ENCODE results near the gene HSF5. TPM values are rescaled to one million over a fixed set of nuclear protein-coding genes. Genes with fewer than 3 reads are reported as not detected.

HSF5 gene
- total and polyA plus RNA-seq, 2 of the 13 experiments (the other 11 are each of a cell fraction or from before 2014, with no cell fraction given): not detected

DNA sequence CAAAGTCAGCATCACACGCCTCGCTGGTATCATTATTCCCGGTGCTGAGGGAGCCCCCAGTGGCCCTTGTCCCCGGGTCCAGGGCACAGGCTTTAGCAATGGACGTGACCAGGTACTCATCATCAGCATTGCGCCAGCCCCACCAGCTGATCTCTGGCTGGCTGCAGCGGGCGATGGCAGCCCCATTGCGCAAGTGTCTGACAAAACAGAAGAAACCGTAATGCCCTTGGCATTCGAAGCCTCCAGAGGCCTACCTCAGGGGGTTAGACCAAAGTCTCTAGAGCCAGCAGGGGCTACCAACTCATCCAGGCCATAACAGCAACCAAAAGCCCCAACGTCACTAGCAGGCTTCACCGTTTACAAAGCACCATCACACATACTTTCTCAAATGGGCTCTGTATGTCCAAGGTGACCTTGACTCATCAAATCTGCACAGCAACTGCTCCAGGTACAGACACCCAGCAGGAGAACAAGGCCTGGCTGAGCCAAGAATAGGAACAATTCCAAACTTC lies 19.0 kb upstream of the HSF5 start (continued):
- TF ChIP-seq, protein P1, sequence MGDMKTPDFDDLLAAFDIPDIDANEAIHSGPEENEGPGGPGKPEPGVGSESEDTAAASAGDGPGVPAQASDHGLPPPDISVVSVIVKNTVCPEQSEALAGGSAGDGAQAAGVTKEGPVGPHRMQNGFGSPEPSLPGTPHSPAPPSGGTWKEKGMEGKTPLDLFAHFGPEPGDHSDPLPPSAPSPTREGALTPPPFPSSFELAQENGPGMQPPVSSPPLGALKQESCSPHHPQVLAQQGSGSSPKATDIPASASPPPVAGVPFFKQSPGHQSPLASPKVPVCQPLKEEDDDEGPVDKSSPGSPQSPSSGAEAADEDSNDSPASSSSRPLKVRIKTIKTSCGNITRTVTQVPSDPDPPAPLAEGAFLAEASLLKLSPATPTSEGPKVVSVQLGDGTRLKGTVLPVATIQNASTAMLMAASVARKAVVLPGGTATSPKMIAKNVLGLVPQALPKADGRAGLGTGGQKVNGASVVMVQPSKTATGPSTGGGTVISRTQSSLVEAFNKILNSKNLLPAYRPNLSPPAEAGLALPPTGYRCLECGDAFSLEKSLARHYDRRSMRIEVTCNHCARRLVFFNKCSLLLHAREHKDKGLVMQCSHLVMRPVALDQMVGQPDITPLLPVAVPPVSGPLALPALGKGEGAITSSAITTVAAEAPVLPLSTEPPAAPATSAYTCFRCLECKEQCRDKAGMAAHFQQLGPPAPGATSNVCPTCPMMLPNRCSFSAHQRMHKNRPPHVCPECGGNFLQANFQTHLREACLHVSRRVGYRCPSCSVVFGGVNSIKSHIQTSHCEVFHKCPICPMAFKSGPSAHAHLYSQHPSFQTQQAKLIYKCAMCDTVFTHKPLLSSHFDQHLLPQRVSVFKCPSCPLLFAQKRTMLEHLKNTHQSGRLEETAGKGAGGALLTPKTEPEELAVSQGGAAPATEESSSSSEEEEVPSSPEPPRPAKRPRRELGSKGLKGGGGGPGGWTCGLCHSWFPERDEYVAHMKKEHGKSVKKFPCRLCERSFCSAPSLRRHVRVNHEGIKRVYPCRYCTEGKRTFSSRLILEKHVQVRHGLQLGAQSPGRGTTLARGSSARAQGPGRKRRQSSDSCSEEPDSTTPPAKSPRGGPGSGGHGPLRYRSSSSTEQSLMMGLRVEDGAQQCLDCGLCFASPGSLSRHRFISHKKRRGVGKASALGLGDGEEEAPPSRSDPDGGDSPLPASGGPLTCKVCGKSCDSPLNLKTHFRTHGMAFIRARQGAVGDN (CRISPR knock-in tag; IDR thresholded peaks at IDR 0.05): peak; percentile 38; the same call in 1 of the 2 replicates
- TF ChIP-seq ZNF552 (CRISPR knock-in tag; IDR thresholded peaks at IDR 0.05; ENCODE audit: borderline replicate concordance) (no peak), HCFC1 (IDR thresholded peaks at IDR 0.05; ENCODE audit: low read depth, low read length) (no peak), CEBPB (IDR thresholded peaks at IDR 0.05; ENCODE audit: borderline replicate concordance, low read depth, low read length) (peak; percentile 96), ZSCAN12 (CRISPR knock-in tag; IDR thresholded peaks at IDR 0.05) (no peak), PHF5A (CRISPR knock-in tag; IDR thresholded peaks at IDR 0.05; ENCODE audit: low read depth, unreplicated experiment) (no peak), SMYD3 (CRISPR knock-in tag; IDR thresholded peaks at IDR 0.05) (no peak), AHR (CRISPR knock-in tag; IDR thresholded peaks at IDR 0.05) (no peak), NFIB (CRISPR knock-in tag; IDR thresholded peaks at IDR 0.05; ENCODE audit: borderline replicate concordance) (no peak), ZNF432 (CRISPR knock-in tag; IDR thresholded peaks at IDR 0.05; ENCODE audit: borderline replicate concordance) (no peak), SRSF4 (IDR thresholded peaks at IDR 0.05; ENCODE audit: low read depth, low read length, poor library complexity, severe bottlenecking) (no peak), ATF1 (CRISPR knock-in tag; IDR thresholded peaks at IDR 0.05) (no peak), SRF (IDR thresholded peaks at IDR 0.05; ENCODE audit: low read depth, low read length) (no peak)
- TF ChIP-seq, protein P2, sequence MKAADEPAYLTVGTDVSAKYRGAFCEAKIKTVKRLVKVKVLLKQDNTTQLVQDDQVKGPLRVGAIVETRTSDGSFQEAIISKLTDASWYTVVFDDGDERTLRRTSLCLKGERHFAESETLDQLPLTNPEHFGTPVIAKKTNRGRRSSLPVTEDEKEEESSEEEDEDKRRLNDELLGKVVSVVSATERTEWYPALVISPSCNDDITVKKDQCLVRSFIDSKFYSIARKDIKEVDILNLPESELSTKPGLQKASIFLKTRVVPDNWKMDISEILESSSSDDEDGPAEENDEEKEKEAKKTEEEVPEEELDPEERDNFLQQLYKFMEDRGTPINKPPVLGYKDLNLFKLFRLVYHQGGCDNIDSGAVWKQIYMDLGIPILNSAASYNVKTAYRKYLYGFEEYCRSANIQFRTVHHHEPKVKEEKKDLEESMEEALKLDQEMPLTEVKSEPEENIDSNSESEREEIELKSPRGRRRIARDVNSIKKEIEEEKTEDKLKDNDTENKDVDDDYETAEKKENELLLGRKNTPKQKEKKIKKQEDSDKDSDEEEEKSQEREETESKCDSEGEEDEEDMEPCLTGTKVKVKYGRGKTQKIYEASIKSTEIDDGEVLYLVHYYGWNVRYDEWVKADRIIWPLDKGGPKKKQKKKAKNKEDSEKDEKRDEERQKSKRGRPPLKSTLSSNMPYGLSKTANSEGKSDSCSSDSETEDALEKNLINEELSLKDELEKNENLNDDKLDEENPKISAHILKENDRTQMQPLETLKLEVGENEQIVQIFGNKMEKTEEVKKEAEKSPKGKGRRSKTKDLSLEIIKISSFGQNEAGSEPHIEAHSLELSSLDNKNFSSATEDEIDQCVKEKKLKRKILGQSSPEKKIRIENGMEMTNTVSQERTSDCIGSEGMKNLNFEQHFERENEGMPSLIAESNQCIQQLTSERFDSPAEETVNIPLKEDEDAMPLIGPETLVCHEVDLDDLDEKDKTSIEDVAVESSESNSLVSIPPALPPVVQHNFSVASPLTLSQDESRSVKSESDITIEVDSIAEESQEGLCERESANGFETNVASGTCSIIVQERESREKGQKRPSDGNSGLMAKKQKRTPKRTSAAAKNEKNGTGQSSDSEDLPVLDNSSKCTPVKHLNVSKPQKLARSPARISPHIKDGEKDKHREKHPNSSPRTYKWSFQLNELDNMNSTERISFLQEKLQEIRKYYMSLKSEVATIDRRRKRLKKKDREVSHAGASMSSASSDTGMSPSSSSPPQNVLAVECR (CRISPR knock-in tag; IDR thresholded peaks at IDR 0.05; ENCODE audit: borderline replicate concordance): 0 out of 2 replicates have a peak, but pooled peaks have one; percentile 22
- TF ChIP-seq, protein P3, sequence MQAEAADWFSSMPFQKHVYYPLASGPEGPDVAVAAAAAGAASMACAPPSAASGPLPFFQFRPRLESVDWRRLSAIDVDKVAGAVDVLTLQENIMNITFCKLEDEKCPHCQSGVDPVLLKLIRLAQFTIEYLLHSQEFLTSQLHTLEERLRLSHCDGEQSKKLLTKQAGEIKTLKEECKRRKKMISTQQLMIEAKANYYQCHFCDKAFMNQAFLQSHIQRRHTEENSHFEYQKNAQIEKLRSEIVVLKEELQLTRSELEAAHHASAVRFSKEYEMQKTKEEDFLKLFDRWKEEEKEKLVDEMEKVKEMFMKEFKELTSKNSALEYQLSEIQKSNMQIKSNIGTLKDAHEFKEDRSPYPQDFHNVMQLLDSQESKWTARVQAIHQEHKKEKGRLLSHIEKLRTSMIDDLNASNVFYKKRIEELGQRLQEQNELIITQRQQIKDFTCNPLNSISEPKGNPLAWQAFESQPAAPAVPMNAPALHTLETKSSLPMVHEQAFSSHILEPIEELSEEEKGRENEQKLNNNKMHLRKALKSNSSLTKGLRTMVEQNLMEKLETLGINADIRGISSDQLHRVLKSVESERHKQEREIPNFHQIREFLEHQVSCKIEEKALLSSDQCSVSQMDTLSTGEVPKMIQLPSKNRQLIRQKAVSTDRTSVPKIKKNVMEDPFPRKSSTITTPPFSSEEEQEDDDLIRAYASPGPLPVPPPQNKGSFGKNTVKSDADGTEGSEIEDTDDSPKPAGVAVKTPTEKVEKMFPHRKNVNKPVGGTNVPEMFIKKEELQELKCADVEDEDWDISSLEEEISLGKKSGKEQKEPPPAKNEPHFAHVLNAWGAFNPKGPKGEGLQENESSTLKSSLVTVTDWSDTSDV (CRISPR knock-in tag; IDR thresholded peaks at IDR 0.05): no peak
- TF ChIP-seq, protein P4, sequence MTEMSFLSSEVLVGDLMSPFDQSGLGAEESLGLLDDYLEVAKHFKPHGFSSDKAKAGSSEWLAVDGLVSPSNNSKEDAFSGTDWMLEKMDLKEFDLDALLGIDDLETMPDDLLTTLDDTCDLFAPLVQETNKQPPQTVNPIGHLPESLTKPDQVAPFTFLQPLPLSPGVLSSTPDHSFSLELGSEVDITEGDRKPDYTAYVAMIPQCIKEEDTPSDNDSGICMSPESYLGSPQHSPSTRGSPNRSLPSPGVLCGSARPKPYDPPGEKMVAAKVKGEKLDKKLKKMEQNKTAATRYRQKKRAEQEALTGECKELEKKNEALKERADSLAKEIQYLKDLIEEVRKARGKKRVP (CRISPR knock-in tag; IDR thresholded peaks at IDR 0.05): no peak

Data from HepG2 (cell line).